H1 (cell line): ENCODE results near the gene PDYN. TPM values are rescaled to one million over a fixed set of nuclear protein-coding genes. Genes with fewer than 3 reads are reported as not detected.

Source experiments
- BCL11A ChIP-seq, 2 experiments: IDR thresholded peaks; one replicate each; pipeline ENCODE4 v1.6.1; 2011; ENCODE audit warnings: low read depth in 2 of 2, low read length in 2 of 2, mild to moderate bottlenecking in 2 of 2
- SAP30 ChIP-seq: fragments of 300-600 bp; sonication (generic); IDR thresholded peaks from 2 replicates; pipeline ENCODE4 v1.7.1; 2012; ENCODE audit warnings: low read length, moderate library complexity, mild to moderate bottlenecking, inconsistent platforms; ENCODE audit not compliant: insufficient read depth, insufficient replicate concordance
- polyA plus RNA-seq, 7 experiments: library from polyadenylated mRNA; depleted of rRNA in 3 of 7; stranded (reverse) in 5 of 7; unstranded in 2 of 7; fragments of >200 nt in 5 of 7; fragments of 200-250 nt in 2 of 7; gene quantifications; 1 replicate in 5 of 7; 2 replicates in 1 of 7; 4 replicates in 1 of 7; pipeline versions ENCODE4 v1.2.1 to v1.2.3, GENCODE V29; 2011 to 2013; ENCODE audit warnings: missing spikeins in 2 of 7, mixed read lengths in 2 of 7
- total RNA-seq: library from RNA; stranded (reverse); fragmentation: NEBNext Ultra II Directional; extraction: Animal tissue kit (Norgen Biotek cat#: 25700); gene quantifications from 2 replicates; pipeline ENCODE4 v1.2.1, GENCODE V29; 2021

PDYN gene
- total and polyA plus RNA-seq, 2 of the 8 experiments (the other 6 are each of a cell fraction or from before 2014, with no cell fraction given) = 0.54 to 0.60 TPM

- no peak for TF ChIP-seq SAP30
- no peak for TF ChIP-seq BCL11A (IDR thresholded peaks at IDR 0.05; ENCODE audit: low read depth in 2 of 2, low read length in 2 of 2)
These were observed 52.6 kb downstream of the PDYN start (continued) for GRCh38 chr20:1941226-1941625.
